Spleen (tissue), 11 donors: Measurements from ENCODE around the gene CXCR6. TPM values are rescaled to one million over a fixed set of nuclear protein-coding genes. Genes with fewer than 3 reads are reported as not detected.
A peak's percentile ranks its signal among the peaks of the same experiment; 100 is the strongest.

Experiments used
- DNase-seq: peaks from one replicate; pipeline ENCODE4 v3.0.0-alpha.2; 2020
- H3K27ac ChIP-seq, 8 donors: fragments of 200-600 bp; sonication (generic) in 7 of 8; 1 replicate in 4 of 8; 2 replicates in 4 of 8; pipeline versions ENCODE4 v1.5.0 to v1.8.0; 2016 to 2021; ENCODE audit warnings: inconsistent platforms in 4 of 8, mild to moderate bottlenecking in 4 of 8, moderate library complexity in 1 of 8
- H3K27me3 ChIP-seq, 7 donors: fragments of 200-600 bp; sonication (generic) in 6 of 7; replicated peaks in 1 of 7; 1 replicate in 4 of 7; 2 replicates in 3 of 7; pipeline versions ENCODE4 v1.5.0 to v1.8.0; 2016 to 2021; ENCODE audit warnings: inconsistent platforms in 3 of 7, mild to moderate bottlenecking in 1 of 7
- H3K36me3 ChIP-seq, 6 donors: fragments of 200-600 bp; sonication (generic) in 5 of 6; 1 replicate in 4 of 6; 2 replicates in 2 of 6; pipeline versions ENCODE4 v1.5.0 to v1.8.0; 2016 to 2021; ENCODE audit warnings: inconsistent platforms in 2 of 6
- H3K4me1 ChIP-seq, 6 donors: fragments of 200-600 bp; sonication (generic) in 5 of 6; 1 replicate in 3 of 6; 2 replicates in 3 of 6; pipeline versions ENCODE4 v1.5.0 to v1.8.0; 2016 to 2021; ENCODE audit warnings: inconsistent platforms in 3 of 6
- H3K4me3 ChIP-seq, 8 donors: fragments of 200-600 bp; sonication (generic) in 7 of 8; 1 replicate in 4 of 8; 2 replicates in 4 of 8; pipeline versions ENCODE4 v1.5.0 to v1.8.0; 2016 to 2021; ENCODE audit warnings: inconsistent platforms in 4 of 8, mild to moderate bottlenecking in 4 of 8, moderate library complexity in 2 of 8
- H3K9me3 ChIP-seq, 8 donors: fragments of 200-600 bp; sonication (generic) in 7 of 8; 1 replicate in 4 of 8; 2 replicates in 4 of 8; pipeline versions ENCODE4 v1.5.0 to v1.8.0; 2016 to 2021; ENCODE audit warnings: inconsistent platforms in 4 of 8
- POLR2A ChIP-seq, 3 donors: fragments of 450-650 bp; IDR thresholded peaks; one replicate each; pipeline ENCODE4 v1.5.1; 2017; ENCODE audit warnings: antibody characterized with exemption in 3 of 3, mild to moderate bottlenecking in 1 of 3
- POLR2AphosphoS5 ChIP-seq, 3 donors: sonication (generic); formaldehyde crosslinking; IDR thresholded peaks; one replicate each; pipeline ENCODE4 v1.5.1; 2017; ENCODE audit warnings: antibody characterized with exemption in 3 of 3
- WGBS, 5 donors: extraction: QIAGEN DNeasy Blood & Tissue Kit in 3 of 5; methylation state at CpG; one replicate each; pipeline versions ENCODE4 v1.1.5 to v1.1.7; 2013 to 2018; 5-methylcytosine and 5-hydroxymethylcytosine counted together
- intact Hi-C: fragments of 100-400 bp; cut with DNase I; formaldehyde crosslinking; loops from one replicate; pipeline ENCODE4 v1.15.0; 2023; ENCODE audit warnings: low total_unique reads
- polyA plus RNA-seq, 3 donors: library from polyadenylated mRNA; stranded (reverse); fragments of 200-250 nt; gene quantifications; one replicate each; pipeline ENCODE4 v1.2.1, GENCODE V29; 2013
- total RNA-seq, 7 donors: library from RNA; depleted of rRNA in 3 of 7; stranded (reverse); fragments of >200 nt in 3 of 7; fragmentation: NEBNext Ultra II Directional in 4 of 7; extraction: Animal tissue kit (Norgen Biotek cat#: 25700) in 4 of 7; gene quantifications; one replicate each; pipeline versions ENCODE4 v1.1.0 to v1.2.1, GENCODE V29; 2016 to 2021
- TF ChIP-seq, protein P1 (sequence below), 11 experiments: fragments of 200-600 bp in 7 of 11; fragments of 450-650 bp in 4 of 11; sonication (generic) in 4 of 11; IDR thresholded peaks in 8 of 11; conservative IDR thresholded peaks in 3 of 11; 1 replicate in 7 of 11; 2 replicates in 4 of 11; pipeline versions ENCODE4 v1.4.0 to v1.8.0; 2016 to 2021; ENCODE audit warnings: antibody characterized with exemption in 11 of 11, inconsistent platforms in 4 of 11, mild to moderate bottlenecking in 1 of 11
- donor health status: healthy with polysubstance abuse.
- donor health status: DM: no; HTN: no; CAD: no; lungs with moderate emphysema.
- donor health status: DM: no; HTN: no; CAD: no.
- donor health status: Bipolar disorder and iron deficiency.
- donor health status: healthy.
- donor health status: DM: no; HTN: no; CAD: no.
- donor health status: DM: yes; HTN: yes; CAD: no.

Gene CXCR6
- total and polyA plus RNA-seq, 10 donors, result 2.5 to 35.3 (median 11.6) TPM

DNA sequence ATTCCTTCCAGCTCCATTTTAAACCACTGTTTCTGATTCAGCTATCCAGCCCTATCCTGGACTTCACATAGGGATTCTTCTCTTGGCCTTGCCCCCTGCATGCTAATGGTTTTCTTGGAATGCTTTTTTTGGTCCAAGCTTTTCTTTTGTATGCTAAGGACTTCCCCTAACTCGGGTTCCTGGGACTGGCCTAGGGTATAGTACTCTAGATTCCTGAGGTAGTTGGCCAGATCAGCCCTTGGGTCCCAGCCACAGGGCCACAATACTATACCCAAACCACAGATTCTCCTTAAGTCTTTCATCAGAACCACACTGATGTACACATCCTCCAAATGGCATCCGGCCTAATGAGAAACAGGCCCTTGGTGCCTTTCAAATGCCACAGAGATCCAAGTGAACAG lies 49.6 kb downstream of the CXCR6 start:
- 33 to 67% (median 53%) methylated on average over 2 of the region's 2 CpGs for WGBS, 5 donors
- DNase-seq, result no peak
- intact Hi-C loops, result no loop called here
- Histone ChIP-seq H3K4me1 (peaks cover 42 to 83% (median 66%) of the 10 kb centered on the region in 6 donors), H3K27me3 (no peaks in the 10 kb centered on the region), H3K9me3 (no peaks in the 10 kb centered on the region), H3K36me3 (peaks cover 0 to 5% (median 0%) of the 10 kb centered on the region in 6 donors), H3K27ac (peak overlapping the region in 7 of 8 donors; percentile 23 to 98 (median 95)), H3K4me3 (no peak overlapping the region)
- TF ChIP-seq, protein P1, sequence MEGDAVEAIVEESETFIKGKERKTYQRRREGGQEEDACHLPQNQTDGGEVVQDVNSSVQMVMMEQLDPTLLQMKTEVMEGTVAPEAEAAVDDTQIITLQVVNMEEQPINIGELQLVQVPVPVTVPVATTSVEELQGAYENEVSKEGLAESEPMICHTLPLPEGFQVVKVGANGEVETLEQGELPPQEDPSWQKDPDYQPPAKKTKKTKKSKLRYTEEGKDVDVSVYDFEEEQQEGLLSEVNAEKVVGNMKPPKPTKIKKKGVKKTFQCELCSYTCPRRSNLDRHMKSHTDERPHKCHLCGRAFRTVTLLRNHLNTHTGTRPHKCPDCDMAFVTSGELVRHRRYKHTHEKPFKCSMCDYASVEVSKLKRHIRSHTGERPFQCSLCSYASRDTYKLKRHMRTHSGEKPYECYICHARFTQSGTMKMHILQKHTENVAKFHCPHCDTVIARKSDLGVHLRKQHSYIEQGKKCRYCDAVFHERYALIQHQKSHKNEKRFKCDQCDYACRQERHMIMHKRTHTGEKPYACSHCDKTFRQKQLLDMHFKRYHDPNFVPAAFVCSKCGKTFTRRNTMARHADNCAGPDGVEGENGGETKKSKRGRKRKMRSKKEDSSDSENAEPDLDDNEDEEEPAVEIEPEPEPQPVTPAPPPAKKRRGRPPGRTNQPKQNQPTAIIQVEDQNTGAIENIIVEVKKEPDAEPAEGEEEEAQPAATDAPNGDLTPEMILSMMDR (IDR thresholded peaks at IDR 0.05 in 8 of 11, conservative IDR thresholded peaks at IDR 0.05 in 3 of 11), result no peak
- TF ChIP-seq POLR2A (IDR thresholded peaks at IDR 0.05), result no peak
- peak in 1 of 3 donors; percentile 62 for TF ChIP-seq POLR2AphosphoS5 (IDR thresholded peaks at IDR 0.05)

DNA sequence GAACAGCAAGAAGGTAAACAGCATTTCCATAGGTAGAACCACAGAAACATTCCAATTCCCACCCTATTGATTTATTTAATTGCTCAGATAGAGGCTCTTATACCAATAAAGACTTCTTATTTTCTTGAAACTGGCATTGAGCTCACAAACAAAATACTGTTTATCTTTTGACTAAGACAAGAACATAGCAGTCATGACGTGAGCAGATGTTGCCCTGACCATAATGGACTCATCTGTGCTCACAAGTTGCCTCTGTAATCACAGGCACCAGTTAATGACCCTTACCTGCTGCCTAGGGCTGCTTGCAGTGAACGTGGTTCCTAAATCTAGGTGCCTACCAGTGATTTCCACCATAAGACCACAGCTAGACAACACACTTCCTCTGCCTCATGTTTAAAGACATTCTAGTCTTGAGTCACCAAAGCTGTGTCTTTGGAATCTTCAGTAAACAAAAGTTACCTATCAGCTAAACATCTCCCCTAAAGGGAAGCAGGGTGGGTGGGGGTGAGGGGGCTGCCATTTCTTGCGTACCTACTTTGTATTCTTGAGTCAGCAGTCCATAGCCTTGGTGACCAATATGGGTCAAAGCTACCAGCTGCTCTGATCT lies 50.3 kb downstream of the CXCR6 start:
- intact Hi-C loops, result no loop called here
- DNase-seq, result no peak

DNA sequence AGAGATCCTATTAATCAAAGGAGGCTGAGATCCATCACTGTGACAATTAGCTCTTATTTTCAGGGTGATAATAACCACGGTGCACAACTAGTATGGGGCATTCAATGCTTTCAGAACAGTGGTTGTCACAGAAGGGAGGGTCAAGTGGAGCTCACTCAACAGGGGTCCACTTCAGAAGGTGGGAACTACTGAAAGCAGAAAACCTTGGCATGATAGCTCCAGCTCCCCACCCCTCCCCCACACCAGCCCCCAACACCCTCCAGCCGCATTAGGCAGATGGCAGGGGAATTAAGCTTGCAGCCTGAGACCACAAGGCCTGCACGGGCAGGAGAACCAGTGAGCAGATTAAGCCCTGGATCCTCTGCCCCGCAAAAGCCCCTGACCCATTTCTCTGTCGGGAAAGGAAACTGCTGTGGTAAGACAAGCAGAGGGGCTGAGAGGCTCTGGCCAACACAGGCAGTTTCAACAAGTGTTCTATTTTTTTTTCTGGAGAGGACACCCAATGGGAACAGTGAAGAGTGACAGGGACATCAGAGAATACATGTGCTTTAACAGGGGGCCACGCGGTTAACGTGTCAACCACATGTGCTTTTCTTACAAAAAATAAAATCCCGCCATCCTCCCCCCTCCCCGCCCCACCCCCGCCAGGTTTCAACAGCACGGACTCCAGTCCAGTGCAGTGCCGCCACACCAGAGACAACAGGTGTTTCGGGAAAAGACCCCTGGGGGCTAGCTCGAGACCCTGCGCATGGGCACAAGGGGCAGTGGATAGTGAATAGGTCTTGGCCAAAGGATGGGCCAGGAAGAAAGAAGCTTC lies 51.4 kb downstream of the CXCR6 start:
- Histone ChIP-seq H3K27ac (peak overlapping the region; percentile 88 to 98 (median 95)), H3K27me3 (no peaks in the 10 kb centered on the region), H3K4me3 (peak overlapping the region; percentile 67 to 89 (median 81)), H3K9me3 (no peaks in the 10 kb centered on the region), H3K36me3 (peaks cover 0 to 5% (median 0%) of the 10 kb centered on the region in 6 donors), H3K4me1 (peaks cover 33 to 65% (median 51%) of the 10 kb centered on the region in 6 donors)
- intact Hi-C loops, result no loop called here
- 5 to 8% (median 8%) methylated on average over 16 of the region's 16 CpGs for WGBS, 5 donors
- peak; percentile 76 for DNase-seq
- TF ChIP-seq, protein P1 (IDR thresholded peaks at IDR 0.05 in 8 of 11, conservative IDR thresholded peaks at IDR 0.05 in 3 of 11), result no peak
- TF ChIP-seq POLR2A (IDR thresholded peaks at IDR 0.05) (no peak), POLR2AphosphoS5 (IDR thresholded peaks at IDR 0.05) (peak in 1 of 3 donors; percentile 67)

More for the DNA sequence above, 50.3 kb downstream of the CXCR6 start:
- Histone ChIP-seq H3K27me3 (no peaks in the 10 kb centered on the region), H3K9me3 (no peaks in the 10 kb centered on the region), H3K4me1 (peaks cover 35 to 76% (median 59%) of the 10 kb centered on the region in 6 donors), H3K4me3 (peak overlapping the region in 2 of 8 donors; percentile 81 to 88), H3K27ac (peak overlapping the region in 7 of 8 donors; percentile 15 to 98 (median 95)), H3K36me3 (peaks cover 0 to 5% (median 0%) of the 10 kb centered on the region in 6 donors)
- TF ChIP-seq POLR2A (IDR thresholded peaks at IDR 0.05) (no peak), POLR2AphosphoS5 (IDR thresholded peaks at IDR 0.05) (no peak)
- TF ChIP-seq, protein P1 (IDR thresholded peaks at IDR 0.05 in 8 of 11, conservative IDR thresholded peaks at IDR 0.05 in 3 of 11), result no peak
- 61 to 74% (median 70%) methylated on average over 3 of the region's 3 CpGs for WGBS, 5 donors
